Heart right ventricle (tissue), 16 donors: ENCODE results near the gene NREP. TPM values are rescaled to one million over a fixed set of nuclear protein-coding genes. Genes with fewer than 3 reads are reported as not detected.

Experiments
- ATAC-seq, 8 donors: fragments of 200-7000 bp; cut with Tn5 transposase; one replicate each; pipeline ENCODE4 v1.9.1; 2020; ENCODE audit warnings: mild to moderate bottlenecking in 8 of 8, moderate library complexity in 8 of 8, moderate number of reproducible peaks in 1 of 8
- DNase-seq, 2 donors: peaks; one replicate each; pipeline ENCODE4 v3.0.0-alpha.2; 2020
- H3K27ac ChIP-seq, 10 donors: fragments of 200-600 bp; sonication (generic) in 2 of 10; one replicate each; pipeline versions ENCODE4 v1.5.0 to v1.8.0; 2020 to 2022; ENCODE audit warnings: mild to moderate bottlenecking in 3 of 10
- H3K27me3 ChIP-seq, 7 donors: fragments of 200-600 bp; one replicate each; pipeline ENCODE4 v1.8.0; 2021 to 2022; ENCODE audit warnings: mild to moderate bottlenecking in 2 of 7
- H3K36me3 ChIP-seq, 9 donors: fragments of 200-600 bp; sonication (generic) in 1 of 9; one replicate each; pipeline versions ENCODE4 v1.5.0 to v1.8.0; 2020 to 2022; ENCODE audit warnings: mild to moderate bottlenecking in 2 of 9
- H3K4me1 ChIP-seq, 9 donors: fragments of 200-600 bp; sonication (generic) in 1 of 9; one replicate each; pipeline versions ENCODE4 v1.5.0 to v1.8.0; 2020 to 2022; ENCODE audit warnings: mild to moderate bottlenecking in 4 of 9
- H3K4me3 ChIP-seq, 10 donors: fragments of 200-600 bp; sonication (generic) in 2 of 10; one replicate each; pipeline versions ENCODE4 v1.5.0 to v1.8.0; 2020 to 2022; ENCODE audit warnings: mild to moderate bottlenecking in 7 of 10, moderate library complexity in 2 of 10
- H3K9me3 ChIP-seq, 11 donors: fragments of 200-600 bp in 10 of 11; sonication (generic) in 2 of 11; one replicate each; pipeline versions ENCODE4 v1.5.0 to v1.8.0; 2013 to 2022; ENCODE audit warnings: mild to moderate bottlenecking in 2 of 11, control low read depth in 1 of 11, moderate library complexity in 1 of 11
- CTCF ChIP-seq, 9 donors: fragments of 200-600 bp; sonication (generic) in 2 of 9; IDR thresholded peaks; one replicate each; pipeline versions ENCODE4 v1.5.0 to v1.8.0; 2021 to 2022; ENCODE audit warnings: antibody characterized with exemption in 9 of 9, mild to moderate bottlenecking in 5 of 9, moderate library complexity in 1 of 9
- WGBS, 2 donors: extraction: QIAGEN DNeasy Blood & Tissue Kit; methylation state at CpG; one replicate each; pipeline ENCODE4 v1.1.7; 2013; ENCODE audit warnings: inconsistent platforms in 1 of 2; 5-methylcytosine and 5-hydroxymethylcytosine counted together
- intact Hi-C, 10 donors: fragments of 100-400 bp; cut with DNase I; formaldehyde crosslinking; loops; one replicate each; pipeline versions ENCODE4 v1.11.1 to v1.14.2; 2022
- polyA plus RNA-seq, 2 donors: library from polyadenylated mRNA; stranded (reverse); fragments of 200-250 nt; gene quantifications; one replicate each; pipeline ENCODE4 v1.2.3, GENCODE V29; 2013
- total RNA-seq, 10 donors: library from RNA; stranded (reverse); fragmentation: NEBNext Ultra II Directional in 3 of 10; extraction: Animal tissue kit (Norgen Biotek cat#: 25700) in 3 of 10; gene quantifications; one replicate each; pipeline versions ENCODE4 v1.2.1 to v1.2.4, GENCODE V29; 2021 to 2023
- donor health status: Arrhythmogenic right ventricular cardiomyopathy.
- donor health status: ischemic (EF 13 %, LVEDD 7.1; RV severe dilation, severe dysfunction).
- donor health status: healthy with polysubstance abuse.
- donor health status: DM: no; HTN: yes; CAD: no.
- donor health status: DM: no; HTN: no; CAD: no.
- donor health status: ischemic (EF 25% LVEDD 6.9; RV normal size, moderate dysfunction).
- donor health status: ischemic (EF 25% LVEDD 5.7; RV mildly dilated, moderate dysfunction).
- donor health status: healthy.
- donor health status: DM: yes; HTN: yes; CAD: no.
- donor health status: Ischemic cardiomyopathy.
- donor health status: ischemic (EF 35%, LVEDD 5.7; RV mildly dilated, moderate dysfunction).
- donor health status: nonischemic (EF 11% LVEDD 7.7; RV severe dilation, severe dysfunction).
- donor health status: DM: yes; HTN: yes; CAD: no.
- donor health status: PGD.
- donor health status: ischemic (EF 29% LVEDD 5.4; RV normal size, mild dysfunction).
- donor health status: nonischemic (EF 23%, LVEDD 6.1; RV moderate dilation, normal function).

The NREP gene
- total and polyA plus RNA-seq, 12 donors, result 10.4 to 72.3 (median 38.9) TPM

- Histone ChIP-seq H3K27me3 (no peaks in the 10 kb centered on the region), H3K27ac (no peak overlapping the region), H3K36me3 (peaks cover 0 to 11% (median 0%) of the 10 kb centered on the region in 9 donors), H3K4me1 (peaks cover 11 to 96% (median 64%) of the 10 kb centered on the region in 9 donors), H3K4me3 (no peak overlapping the region), H3K9me3 (no peaks in the 10 kb centered on the region)
- TF ChIP-seq CTCF (IDR thresholded peaks at IDR 0.05), result no peak
- WGBS, 2 donors, result 70 to 73% methylated on average over 3 of the region's 3 CpGs
- no peak for ATAC-seq
- no peak for DNase-seq
- intact Hi-C loops, result loop anchor here in 1 of 10 donors (5.0 kb wide), 1 partner anchor 57 kb away; no protein-coding TSS in a partner anchor
Observed at GRCh38 chr5:111739416-111739815, 17.6 kb downstream of the NREP start.

- no peak for DNase-seq
- Histone ChIP-seq H3K4me3 (no peak overlapping the region), H3K36me3 (peaks cover 0 to 24% (median 6%) of the 10 kb centered on the region in 9 donors), H3K27me3 (no peaks in the 10 kb centered on the region), H3K9me3 (no peaks in the 10 kb centered on the region), H3K4me1 (peaks cover 11 to 96% (median 61%) of the 10 kb centered on the region in 9 donors), H3K27ac (no peak overlapping the region)
- no peak for TF ChIP-seq CTCF (IDR thresholded peaks at IDR 0.05)
- 70 to 78% methylated on average over 5 of the region's 5 CpGs for WGBS, 2 donors
- no peak for ATAC-seq
- intact Hi-C loops, result loop anchor here in 1 of 10 donors (5.0 kb wide), 1 partner anchor 56 kb away; no protein-coding TSS in a partner anchor
Observed at GRCh38 chr5:111738118-111738517, 18.9 kb downstream of the NREP start.

GRCh38 chr5:111737716-111738115 is 19.3 kb downstream of the NREP start:
- WGBS, 2 donors, result 9 to 14% methylated on average over 1 of the region's 1 CpG
- ATAC-seq, result no peak
- no peak overlapping the region for H3K27ac ChIP-seq

GRCh38 chr5:111735583-111736270 is 21.3 kb downstream of the NREP start:
- no peaks in the 10 kb centered on the region for H3K9me3 ChIP-seq
- peaks cover 0 to 43% (median 6%) of the 10 kb centered on the region in 9 donors for H3K36me3 ChIP-seq
- no peak overlapping the region for H3K4me3 ChIP-seq
- TF ChIP-seq CTCF (IDR thresholded peaks at IDR 0.05), result no peak
- ATAC-seq, result peak; percentile 47 to 83 (median 58)
- H3K27ac ChIP-seq, result peak overlapping the region in 2 of 10 donors; percentile 11 to 18
- intact Hi-C loops, result loop anchor here in 1 of 10 donors (5.0 kb wide), 1 partner anchor 53 kb away; no protein-coding TSS in a partner anchor
- no peaks in the 10 kb centered on the region for H3K27me3 ChIP-seq
- peaks cover 3 to 77% (median 40%) of the 10 kb centered on the region in 9 donors for H3K4me1 ChIP-seq
- DNase-seq, result peak in 1 of 2 donors; percentile 36
- 29 to 46% methylated on average over 8 of the region's 8 CpGs for WGBS, 2 donors

More at GRCh38 chr5:111737716-111738115, 19.3 kb downstream of the NREP start:
- intact Hi-C loops, result loop anchor here in 1 of 10 donors (5.0 kb wide), 1 partner anchor 55 kb away; no protein-coding TSS in a partner anchor
- Histone ChIP-seq H3K36me3 (peaks cover 0 to 28% (median 6%) of the 10 kb centered on the region in 9 donors), H3K4me1 (peaks cover 8 to 95% (median 57%) of the 10 kb centered on the region in 9 donors), H3K27me3 (no peaks in the 10 kb centered on the region), H3K9me3 (no peaks in the 10 kb centered on the region), H3K4me3 (no peak overlapping the region)
- DNase-seq, result no peak
- no peak for TF ChIP-seq CTCF (IDR thresholded peaks at IDR 0.05)
